Cardiac muscle cell (in vitro differentiated cells and primary cell): Measurements from ENCODE around the gene TUBB4A. TPM values are rescaled to one million over a fixed set of nuclear protein-coding genes. Genes with fewer than 3 reads are reported as not detected.

Experiments used
- DNase-seq, 2 donors: peaks; one replicate each; pipeline versions ENCODE4 v3.0.0 to v3.0.0-alpha.2; 2010 to 2017; ENCODE audit warnings: low read depth in 1 of 2, low spot score in 1 of 2
- H3K27ac ChIP-seq: fragments of 200-600 bp; sonication (generic); 2 replicates; pipeline ENCODE4 v1.5.1; 2016
- H3K27me3 ChIP-seq: fragments of 200-600 bp; sonication (generic); 2 replicates; pipeline ENCODE4 v1.6.0; 2016; ENCODE audit warnings: control low read depth
- H3K36me3 ChIP-seq: fragments of 200-600 bp; sonication (generic); 2 replicates; pipeline ENCODE4 v1.5.1; 2016; ENCODE audit warnings: control low read depth
- H3K4me1 ChIP-seq: fragments of 200-600 bp; sonication (generic); 2 replicates; pipeline ENCODE4 v1.8.1; 2017; ENCODE audit warnings: low read depth, mild to moderate bottlenecking, mixed run types
- H3K4me3 ChIP-seq: fragments of 200-600 bp; sonication (generic); 2 replicates; pipeline ENCODE4 v1.5.1; 2016; ENCODE audit warnings: mild to moderate bottlenecking
- H3K9me3 ChIP-seq: fragments of 200-600 bp; sonication (generic); 2 replicates; pipeline ENCODE4 v1.5.1; 2017; ENCODE audit warnings: low read depth, mild to moderate bottlenecking, control low read depth
- polyA plus RNA-seq: library from polyadenylated mRNA; unstranded; fragments of >200 nt; fragmentation: Nextera tagmentation; extraction: Ambion mirVana; gene quantifications from 2 replicates; pipeline ENCODE4 v1.2.1, GENCODE V29; 2016
- total RNA-seq: library from RNA; depleted of rRNA; stranded (reverse); fragments of >200 nt; gene quantifications from 2 replicates; pipeline ENCODE4 v1.2.3, GENCODE V29; 2016
- TF ChIP-seq, protein P1 (sequence below): IDR thresholded peaks from 2 replicates; pipeline ENCODE4 v1.5.1; 2012; ENCODE audit warnings: low read depth, mild to moderate bottlenecking, low read length

The TUBB4A gene
- total and polyA plus RNA-seq, 2 experiments from 2014 or later: 18.2 to 21.6 TPM

DNA sequence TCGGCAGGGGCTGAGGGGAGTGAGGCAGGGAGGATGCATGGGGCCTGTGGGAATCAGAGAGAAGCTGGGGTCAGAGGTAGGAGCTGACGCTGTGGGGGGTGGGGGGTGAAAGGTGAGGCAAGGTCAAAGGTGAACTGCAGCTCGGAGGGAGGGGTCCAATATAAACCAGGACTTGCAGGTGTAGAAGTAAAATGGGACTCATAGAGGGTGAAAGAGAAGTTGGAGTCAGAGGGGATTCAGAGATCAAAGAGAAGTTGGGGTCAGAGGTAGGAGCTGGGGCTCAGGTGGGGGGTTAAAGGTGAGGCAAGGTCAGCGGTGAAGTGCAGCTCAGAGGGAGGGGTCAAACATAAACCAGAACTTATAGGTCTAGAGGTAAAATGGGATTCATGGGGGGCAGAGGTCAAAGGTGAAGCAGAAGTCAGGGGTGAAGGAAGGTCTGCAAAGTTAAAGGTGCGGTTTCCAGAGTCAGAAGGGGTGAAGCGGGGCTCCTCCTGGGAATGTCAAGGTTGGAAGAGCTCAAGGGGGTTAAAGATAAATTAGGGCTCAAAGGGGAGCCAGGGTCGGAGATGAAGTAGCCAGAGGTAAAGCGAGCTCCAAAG, 7.6 kb downstream of the TUBB4A start:
- TF ChIP-seq, protein P1, sequence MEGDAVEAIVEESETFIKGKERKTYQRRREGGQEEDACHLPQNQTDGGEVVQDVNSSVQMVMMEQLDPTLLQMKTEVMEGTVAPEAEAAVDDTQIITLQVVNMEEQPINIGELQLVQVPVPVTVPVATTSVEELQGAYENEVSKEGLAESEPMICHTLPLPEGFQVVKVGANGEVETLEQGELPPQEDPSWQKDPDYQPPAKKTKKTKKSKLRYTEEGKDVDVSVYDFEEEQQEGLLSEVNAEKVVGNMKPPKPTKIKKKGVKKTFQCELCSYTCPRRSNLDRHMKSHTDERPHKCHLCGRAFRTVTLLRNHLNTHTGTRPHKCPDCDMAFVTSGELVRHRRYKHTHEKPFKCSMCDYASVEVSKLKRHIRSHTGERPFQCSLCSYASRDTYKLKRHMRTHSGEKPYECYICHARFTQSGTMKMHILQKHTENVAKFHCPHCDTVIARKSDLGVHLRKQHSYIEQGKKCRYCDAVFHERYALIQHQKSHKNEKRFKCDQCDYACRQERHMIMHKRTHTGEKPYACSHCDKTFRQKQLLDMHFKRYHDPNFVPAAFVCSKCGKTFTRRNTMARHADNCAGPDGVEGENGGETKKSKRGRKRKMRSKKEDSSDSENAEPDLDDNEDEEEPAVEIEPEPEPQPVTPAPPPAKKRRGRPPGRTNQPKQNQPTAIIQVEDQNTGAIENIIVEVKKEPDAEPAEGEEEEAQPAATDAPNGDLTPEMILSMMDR: no peak
- no peak for DNase-seq
- no peaks in the 10 kb centered on the region for H3K9me3 ChIP-seq
- H3K36me3 ChIP-seq: no peaks in the 10 kb centered on the region
- H3K27me3 ChIP-seq: no peaks in the 10 kb centered on the region
- H3K4me3 ChIP-seq: no peak overlapping the region
- H3K4me1 ChIP-seq: no peaks in the 10 kb centered on the region
- H3K27ac ChIP-seq: no peak overlapping the region

DNA sequence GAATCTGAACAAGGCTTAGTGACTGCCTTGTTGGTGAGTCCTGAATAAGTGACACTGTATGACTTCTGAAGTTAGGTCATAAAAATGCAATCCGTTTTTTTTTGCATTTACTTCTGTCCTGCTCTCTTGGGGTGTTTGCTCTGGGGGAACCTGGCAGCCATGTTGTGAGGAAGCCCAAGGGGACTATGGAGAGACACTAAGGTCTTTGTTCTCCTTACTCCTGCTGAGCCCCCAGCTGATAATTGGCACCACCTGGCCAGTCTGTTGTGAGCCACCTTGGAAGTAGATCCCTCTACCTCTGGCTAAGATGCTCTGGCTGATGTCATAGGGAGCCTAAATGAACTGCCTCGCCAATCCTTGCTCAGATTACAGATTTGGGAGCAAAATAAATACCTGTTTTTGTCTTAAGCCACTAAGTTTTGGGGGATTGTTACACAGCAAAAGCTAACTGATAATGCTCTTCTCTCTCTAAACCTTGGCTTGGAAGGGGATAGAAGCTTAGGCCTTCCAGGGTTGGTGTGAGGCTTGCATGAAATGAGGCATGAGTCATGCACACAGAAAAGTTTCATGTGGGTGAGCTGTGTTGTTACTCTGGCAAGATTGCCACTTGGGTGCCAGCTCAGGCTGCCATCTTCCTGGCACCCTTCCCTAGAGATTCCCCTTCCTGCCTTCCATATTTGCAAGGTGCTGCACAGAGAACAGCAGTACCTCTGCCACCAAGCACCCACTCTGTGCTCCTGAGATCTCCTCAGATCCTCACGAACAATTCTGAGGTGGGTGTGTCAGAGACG, 10.1 kb downstream of the TUBB4A start:
- no peak overlapping the region for H3K4me3 ChIP-seq
- no peaks in the 10 kb centered on the region for H3K4me1 ChIP-seq
- no peak overlapping the region for H3K27ac ChIP-seq
- H3K36me3 ChIP-seq: no peaks in the 10 kb centered on the region
- no peaks in the 10 kb centered on the region for H3K27me3 ChIP-seq
- H3K9me3 ChIP-seq: no peaks in the 10 kb centered on the region
- no peak for DNase-seq
- TF ChIP-seq, protein P1: no peak

DNA sequence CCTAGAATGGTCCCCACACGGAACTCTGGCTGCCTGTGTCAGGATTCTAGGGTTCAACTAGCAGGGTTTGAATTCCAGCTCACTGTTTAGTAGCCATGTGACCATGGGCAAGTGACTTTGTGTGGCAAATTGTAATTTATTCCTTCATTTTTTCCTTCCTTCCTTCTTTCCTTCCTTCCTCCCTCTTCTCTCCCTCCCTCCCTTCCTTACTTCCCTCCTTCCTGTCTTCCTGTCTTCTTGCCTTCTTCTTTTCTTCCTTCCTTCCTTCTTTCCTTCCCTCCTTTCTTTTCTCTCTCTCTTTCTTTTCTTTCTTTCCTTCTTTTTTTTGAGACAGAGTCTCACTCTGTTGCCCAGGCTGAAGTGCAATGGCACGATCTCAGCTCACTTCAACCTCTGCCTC, 12.0 kb downstream of the TUBB4A start:
- H3K4me1 ChIP-seq: no peaks in the 10 kb centered on the region
- DNase-seq: no peak
- H3K9me3 ChIP-seq: no peaks in the 10 kb centered on the region
- no peak overlapping the region for H3K4me3 ChIP-seq
- H3K27me3 ChIP-seq: no peaks in the 10 kb centered on the region
- H3K36me3 ChIP-seq: no peaks in the 10 kb centered on the region
- H3K27ac ChIP-seq: no peak overlapping the region
- TF ChIP-seq, protein P1: no peak

DNA sequence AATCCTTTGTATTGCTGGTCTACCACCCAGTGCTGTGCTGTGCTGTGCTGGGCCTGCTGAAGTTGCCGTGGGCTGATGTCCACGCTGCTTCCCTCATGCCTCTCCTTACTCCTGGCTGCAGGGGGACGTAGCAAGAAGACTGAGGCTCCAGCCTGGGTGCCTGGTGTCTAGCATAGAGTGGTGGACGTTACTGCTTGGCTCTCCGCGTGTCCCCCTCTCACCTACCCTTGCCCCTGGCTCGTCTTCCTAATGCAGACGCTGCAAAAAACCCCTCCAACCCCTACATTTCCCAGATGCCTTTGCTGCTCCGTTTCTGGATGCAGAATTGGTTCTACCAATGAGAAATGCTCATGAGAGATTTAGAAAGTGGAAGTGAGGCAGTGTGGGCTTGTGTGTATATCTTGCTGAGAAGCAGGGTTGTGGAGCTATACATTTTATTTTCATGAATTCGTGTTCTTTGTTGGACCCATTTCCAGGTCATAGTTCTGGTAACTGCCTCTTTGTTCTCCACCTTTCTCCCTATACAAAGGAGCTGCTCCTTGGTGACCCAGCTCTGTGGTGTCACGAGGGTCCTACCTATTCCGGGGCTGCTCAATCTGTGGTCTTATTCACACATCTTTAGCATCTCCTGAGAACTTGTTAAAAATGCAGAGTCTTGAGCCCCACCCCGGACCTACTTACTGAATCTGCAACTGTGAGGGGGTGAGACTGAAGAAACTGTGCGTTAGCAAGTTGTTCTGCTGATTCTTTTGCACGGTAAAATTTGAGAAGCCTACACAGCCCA, 12.6 kb downstream of the TUBB4A start:
- no peaks in the 10 kb centered on the region for H3K4me1 ChIP-seq
- no peaks in the 10 kb centered on the region for H3K9me3 ChIP-seq
- no peaks in the 10 kb centered on the region for H3K36me3 ChIP-seq
- H3K27ac ChIP-seq: no peak overlapping the region
- H3K4me3 ChIP-seq: no peak overlapping the region
- DNase-seq: no peak
- TF ChIP-seq, protein P1: no peak
- no peaks in the 10 kb centered on the region for H3K27me3 ChIP-seq

DNA sequence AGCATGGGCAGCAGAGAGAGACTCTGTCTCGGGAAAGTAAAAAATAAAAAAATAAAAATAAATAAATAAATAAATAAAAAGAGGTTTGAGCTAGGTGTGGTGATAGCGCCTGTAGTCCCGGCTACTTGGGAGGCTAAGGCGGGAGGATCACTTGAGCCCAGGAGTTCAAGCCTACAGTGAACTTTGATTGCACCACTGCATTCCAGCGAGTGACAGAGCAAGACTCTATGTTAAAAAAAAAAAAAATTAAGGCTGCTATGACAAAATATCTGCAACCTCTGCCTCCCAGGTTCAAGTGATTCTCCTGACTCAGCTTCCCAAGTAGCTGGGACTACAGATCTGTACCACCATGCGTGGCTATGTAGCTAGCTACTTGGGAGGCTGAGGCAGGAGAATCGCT, 17.3 kb downstream of the TUBB4A start:
- TF ChIP-seq, protein P1: no peak
- H3K27me3 ChIP-seq: no peaks in the 10 kb centered on the region
- no peaks in the 10 kb centered on the region for H3K36me3 ChIP-seq
- H3K4me1 ChIP-seq: no peaks in the 10 kb centered on the region
- no peak for DNase-seq
- H3K9me3 ChIP-seq: no peaks in the 10 kb centered on the region
- no peak overlapping the region for H3K4me3 ChIP-seq
- H3K27ac ChIP-seq: no peak overlapping the region
